WERI-Rb-1 (cell line): ENCODE results near the gene RABGGTA.

Experiments
- DNase-seq: peaks from one replicate; pipeline ENCODE4 v3.0.0-alpha.2; 2020
- H3K27ac ChIP-seq: fragments of 250-450 bp; sonication (Bioruptor Pico); 2 replicates; pipeline ENCODE4 v1.5.1; 2020; ENCODE audit warnings: mild to moderate bottlenecking, moderate library complexity
- H3K27me3 ChIP-seq: fragments of 250-450 bp; sonication (Bioruptor Pico); 2 replicates; pipeline ENCODE4 v1.5.1; 2021; ENCODE audit warnings: mild to moderate bottlenecking, low read depth, moderate library complexity; ENCODE audit not compliant: insufficient read depth, severe bottlenecking
- H3K36me3 ChIP-seq: fragments of 250-450 bp; sonication (Bioruptor Pico); 2 replicates; pipeline ENCODE4 v1.5.1; 2020; ENCODE audit warnings: mild to moderate bottlenecking, moderate library complexity
- H3K4me3 ChIP-seq: 2 replicates; pipeline ENCODE4 v1.5.1; 2011; ENCODE audit warnings: low read depth, mild to moderate bottlenecking, control low read depth, low read length
- H3K9me3 ChIP-seq: fragments of 250-450 bp; sonication (Bioruptor Pico); 2 replicates; pipeline ENCODE4 v1.5.1; 2021; ENCODE audit warnings: mild to moderate bottlenecking, moderate library complexity; ENCODE audit not compliant: severe bottlenecking
- TF ChIP-seq, protein P1 (sequence below): IDR thresholded peaks from 2 replicates; pipeline ENCODE4 v1.5.1; 2011; ENCODE audit warnings: low read depth, mild to moderate bottlenecking, control low read depth, inconsistent platforms, low read length

RABGGTA gene

DNA sequence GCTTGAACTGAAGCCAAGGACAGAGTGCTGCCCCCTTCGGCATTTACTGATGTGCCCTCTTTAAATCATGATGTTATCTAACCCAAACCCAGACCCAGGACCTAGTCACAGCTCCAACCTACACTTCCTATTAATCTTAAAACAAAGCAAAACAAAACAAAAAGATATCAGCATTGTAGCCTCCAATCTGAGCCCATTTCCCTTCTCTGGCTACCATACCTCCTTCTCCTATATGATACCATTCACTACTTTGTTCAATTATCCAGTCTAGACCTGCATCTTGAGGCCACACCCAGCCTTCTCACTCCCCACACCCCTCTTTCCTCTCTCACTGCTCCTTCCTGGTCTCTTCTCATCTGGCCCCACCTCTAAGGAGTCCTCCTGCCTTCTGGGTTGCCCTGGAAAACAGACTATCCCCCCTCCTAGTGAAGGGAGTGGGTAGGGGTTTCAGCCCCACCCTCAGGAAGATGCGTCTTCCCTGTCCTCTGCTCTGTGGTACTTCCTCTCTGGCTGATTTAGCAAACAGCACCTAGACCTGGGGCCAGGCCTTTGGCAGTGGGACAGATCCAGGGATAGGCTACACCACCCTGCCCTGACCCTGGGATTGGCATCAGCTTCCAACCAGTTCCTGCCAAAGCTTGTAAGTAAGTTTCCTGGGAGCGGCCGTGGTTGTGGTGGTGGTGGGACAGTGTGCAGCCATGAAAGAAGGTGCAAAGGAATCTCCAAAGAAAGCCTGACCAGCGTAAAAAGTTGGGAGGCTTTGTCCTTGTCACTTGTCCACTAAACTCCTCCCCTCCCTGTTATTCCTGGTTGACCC is 43.2 kb upstream of the RABGGTA start:
- Histone ChIP-seq H3K27ac (no peak overlapping the region), H3K36me3 (peaks cover 4% of the 10 kb centered on the region), H3K4me3 (no peak overlapping the region), H3K27me3 (no peaks in the 10 kb centered on the region), H3K9me3 (no peaks in the 10 kb centered on the region)
- TF ChIP-seq, protein P1, sequence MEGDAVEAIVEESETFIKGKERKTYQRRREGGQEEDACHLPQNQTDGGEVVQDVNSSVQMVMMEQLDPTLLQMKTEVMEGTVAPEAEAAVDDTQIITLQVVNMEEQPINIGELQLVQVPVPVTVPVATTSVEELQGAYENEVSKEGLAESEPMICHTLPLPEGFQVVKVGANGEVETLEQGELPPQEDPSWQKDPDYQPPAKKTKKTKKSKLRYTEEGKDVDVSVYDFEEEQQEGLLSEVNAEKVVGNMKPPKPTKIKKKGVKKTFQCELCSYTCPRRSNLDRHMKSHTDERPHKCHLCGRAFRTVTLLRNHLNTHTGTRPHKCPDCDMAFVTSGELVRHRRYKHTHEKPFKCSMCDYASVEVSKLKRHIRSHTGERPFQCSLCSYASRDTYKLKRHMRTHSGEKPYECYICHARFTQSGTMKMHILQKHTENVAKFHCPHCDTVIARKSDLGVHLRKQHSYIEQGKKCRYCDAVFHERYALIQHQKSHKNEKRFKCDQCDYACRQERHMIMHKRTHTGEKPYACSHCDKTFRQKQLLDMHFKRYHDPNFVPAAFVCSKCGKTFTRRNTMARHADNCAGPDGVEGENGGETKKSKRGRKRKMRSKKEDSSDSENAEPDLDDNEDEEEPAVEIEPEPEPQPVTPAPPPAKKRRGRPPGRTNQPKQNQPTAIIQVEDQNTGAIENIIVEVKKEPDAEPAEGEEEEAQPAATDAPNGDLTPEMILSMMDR: no peak
- no peak for DNase-seq

DNA sequence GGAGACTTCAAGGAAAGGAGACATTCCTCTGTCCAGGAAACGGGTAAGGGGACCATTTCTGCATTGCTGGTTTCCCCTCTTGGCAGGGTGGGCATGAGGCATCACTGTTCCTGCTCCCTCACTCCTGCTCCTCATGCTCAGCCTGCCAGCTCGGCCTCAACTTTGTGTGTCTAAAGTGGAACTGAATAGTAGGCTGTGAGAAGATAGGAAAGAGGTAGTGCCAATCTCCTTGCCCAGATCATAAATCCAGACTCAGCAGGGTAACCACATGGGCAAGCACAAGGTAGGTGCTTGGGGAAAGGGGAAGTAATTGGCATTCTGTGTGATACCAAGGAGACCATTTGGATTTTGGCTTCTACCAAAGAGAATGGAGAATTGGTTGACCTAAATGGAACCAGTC is 42.5 kb upstream of the RABGGTA start:
- H3K27me3 ChIP-seq: no peaks in the 10 kb centered on the region
- no peaks in the 10 kb centered on the region for H3K9me3 ChIP-seq
- H3K27ac ChIP-seq: no peak overlapping the region
- no peak for DNase-seq
- H3K4me3 ChIP-seq: no peak overlapping the region
- TF ChIP-seq, protein P1: no peak
- peaks cover 4% of the 10 kb centered on the region for H3K36me3 ChIP-seq

DNA sequence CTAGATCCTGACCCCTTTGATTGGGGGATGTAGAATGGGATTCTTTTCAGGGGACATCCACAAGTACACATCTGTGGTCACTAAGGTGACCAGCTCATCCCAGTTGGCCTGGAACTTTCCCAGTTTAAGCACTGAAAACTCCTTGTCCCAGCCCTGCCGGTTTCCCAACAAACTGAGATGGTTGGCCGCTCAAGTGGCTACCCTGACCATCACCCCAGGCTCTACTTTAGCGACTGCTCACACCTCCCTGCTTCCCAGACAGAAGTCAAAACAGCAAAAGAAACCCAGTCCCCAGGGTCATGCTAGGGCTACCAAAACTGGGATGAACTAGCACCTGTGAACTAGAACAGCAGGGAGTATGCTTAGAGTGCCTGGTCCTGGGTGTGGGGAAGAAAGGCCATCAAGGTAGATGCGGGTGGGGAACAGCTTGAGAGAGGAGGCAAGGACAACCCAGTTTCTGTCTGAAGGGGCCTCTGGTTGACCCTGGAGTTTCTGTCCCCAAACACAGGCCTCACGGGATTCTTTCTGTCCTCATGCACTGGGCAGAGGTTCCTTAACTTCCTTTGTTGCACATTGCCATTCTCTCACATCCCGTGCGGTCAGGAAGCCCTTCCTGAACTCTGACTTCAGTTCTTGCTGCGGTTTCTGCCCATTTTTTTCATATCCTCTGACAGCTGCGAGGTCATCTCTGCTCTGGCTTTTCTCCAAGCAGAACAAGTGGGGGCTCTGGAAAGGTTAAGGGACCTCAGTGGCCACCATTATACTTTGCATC is 41.5 kb upstream of the RABGGTA start:
- TF ChIP-seq, protein P1: no peak
- Histone ChIP-seq H3K27me3 (no peaks in the 10 kb centered on the region), H3K27ac (no peak overlapping the region), H3K36me3 (peaks cover 9% of the 10 kb centered on the region), H3K4me3 (no peak overlapping the region), H3K9me3 (no peaks in the 10 kb centered on the region)
- DNase-seq: no peak

DNA sequence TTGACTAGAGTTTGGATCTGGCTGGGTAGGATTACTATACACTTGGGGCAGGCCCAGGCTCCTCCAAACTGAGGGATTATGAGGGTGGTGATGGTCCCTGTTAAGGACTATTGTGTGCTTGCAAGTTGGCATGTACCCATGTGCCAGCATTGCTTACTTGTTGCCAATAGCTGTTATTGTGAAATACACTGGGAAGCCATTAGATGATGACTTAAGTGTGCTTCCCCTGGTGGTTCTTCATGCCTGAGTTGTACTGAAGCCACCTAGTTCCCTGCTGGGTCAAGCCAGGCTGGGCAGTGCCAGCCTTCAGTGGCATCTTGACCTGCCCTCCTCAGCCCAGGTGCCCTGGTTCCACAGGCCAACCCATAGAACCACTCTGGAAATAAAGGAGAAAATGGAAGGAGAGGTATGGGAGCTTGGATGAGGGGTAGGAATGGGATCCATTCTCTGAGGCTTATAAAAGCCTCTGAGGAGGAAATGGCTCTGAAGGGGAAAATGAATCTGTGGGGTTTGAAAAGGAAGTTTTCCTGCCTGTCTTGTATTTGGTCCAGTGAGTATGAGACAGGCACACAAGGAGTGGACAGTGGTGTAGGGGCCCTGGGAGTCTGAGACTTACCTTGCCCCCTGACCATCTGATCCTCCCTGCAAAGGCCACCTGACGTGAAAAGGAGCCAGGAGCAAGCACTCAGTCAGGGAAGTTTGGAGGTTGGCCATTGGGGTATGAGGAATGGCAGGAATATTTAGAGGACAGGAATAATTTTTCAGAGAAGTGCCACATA is 40.6 kb upstream of the RABGGTA start:
- Histone ChIP-seq H3K27ac (no peak overlapping the region), H3K4me3 (no peak overlapping the region), H3K27me3 (no peaks in the 10 kb centered on the region), H3K9me3 (no peaks in the 10 kb centered on the region), H3K36me3 (peaks cover 9% of the 10 kb centered on the region)
- TF ChIP-seq, protein P1: no peak
- DNase-seq: no peak

DNA sequence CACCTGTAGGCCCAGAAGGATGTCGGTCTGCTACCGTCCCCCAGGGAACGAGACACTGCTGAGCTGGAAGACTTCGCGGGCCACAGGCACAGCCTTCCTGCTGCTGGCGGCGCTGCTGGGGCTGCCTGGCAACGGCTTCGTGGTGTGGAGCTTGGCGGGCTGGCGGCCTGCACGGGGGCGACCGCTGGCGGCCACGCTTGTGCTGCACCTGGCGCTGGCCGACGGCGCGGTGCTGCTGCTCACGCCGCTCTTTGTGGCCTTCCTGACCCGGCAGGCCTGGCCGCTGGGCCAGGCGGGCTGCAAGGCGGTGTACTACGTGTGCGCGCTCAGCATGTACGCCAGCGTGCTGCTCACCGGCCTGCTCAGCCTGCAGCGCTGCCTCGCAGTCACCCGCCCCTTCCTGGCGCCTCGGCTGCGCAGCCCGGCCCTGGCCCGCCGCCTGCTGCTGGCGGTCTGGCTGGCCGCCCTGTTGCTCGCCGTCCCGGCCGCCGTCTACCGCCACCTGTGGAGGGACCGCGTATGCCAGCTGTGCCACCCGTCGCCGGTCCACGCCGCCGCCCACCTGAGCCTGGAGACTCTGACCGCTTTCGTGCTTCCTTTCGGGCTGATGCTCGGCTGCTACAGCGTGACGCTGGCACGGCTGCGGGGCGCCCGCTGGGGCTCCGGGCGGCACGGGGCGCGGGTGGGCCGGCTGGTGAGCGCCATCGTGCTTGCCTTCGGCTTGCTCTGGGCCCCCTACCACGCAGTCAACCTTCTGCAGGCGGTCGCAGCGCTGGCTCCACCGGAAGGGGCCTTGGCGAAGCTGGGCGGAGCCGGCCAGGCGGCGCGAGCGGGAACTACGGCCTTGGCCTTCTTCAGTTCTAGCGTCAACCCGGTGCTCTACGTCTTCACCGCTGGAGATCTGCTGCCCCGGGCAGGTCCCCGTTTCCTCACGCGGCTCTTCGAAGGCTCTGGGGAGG is 39.5 kb upstream of the RABGGTA start, which contains the start of gene LTB4R:
Gene LTB4R, plus strand, starts transcription at position 857 of the 959 bp plus-strand sequence. CDS start 4,150 bp downstream, outside the sequence.
- H3K9me3 ChIP-seq: no peaks in the 10 kb centered on the region
- H3K27me3 ChIP-seq: no peaks in the 10 kb centered on the region
- peaks cover 14% of the 10 kb centered on the region for H3K36me3 ChIP-seq
- no peak for DNase-seq
- TF ChIP-seq, protein P1: no peak
- no peak within 1 kb of the TSS for H3K27ac ChIP-seq
- H3K4me3 ChIP-seq: no peak within 1 kb of the TSS
